Sciatic nerve (tissue), 2 donors: ENCODE measurements around the gene ZP1. TPM values are rescaled to one million over a fixed set of nuclear protein-coding genes. Genes with fewer than 3 reads are reported as not detected.

Source experiments
- ATAC-seq: fragments of 200-7000 bp; cut with Tn5 transposase; one replicate; pipeline ENCODE4 v1.9.1; 2020; ENCODE audit warnings: mild to moderate bottlenecking, moderate library complexity
- DNase-seq: peaks from one replicate; pipeline ENCODE4 v3.0.0-alpha.2; 2020; ENCODE audit warnings: low spot score
- intact Hi-C: fragments of 100-400 bp; cut with DNase I; formaldehyde crosslinking; loops from one replicate; pipeline ENCODE4 v1.14.2; 2022
- total RNA-seq: library from RNA; stranded (reverse); fragmentation: NEBNext Ultra II Directional; extraction: Animal tissue kit (Norgen Biotek cat#: 25700); gene quantifications from one replicate; pipeline ENCODE4 v1.2.1, GENCODE V29; 2021
- donor health status: DM: no; HTN: no; CAD: no.
- donor health status: DM: no; HTN: no; CAD: no.

Gene ZP1
- total RNA-seq, 1 donor from 2014 or later = 0.85 TPM

GRCh38 chr11:60857378-60858232 lies 9.7 kb upstream of the ZP1 start:
- intact Hi-C loops = no loop called here
- no peak for ATAC-seq
- DNase-seq = no peak

GRCh38 chr11:60858236-60858635 lies 9.1 kb upstream of the ZP1 start:
- DNase-seq = no peak
- intact Hi-C loops = no loop called here
- no peak for ATAC-seq

GRCh38 chr11:60858731-60859464 lies 8.4 kb upstream of the ZP1 start:
- peak; percentile 26 for DNase-seq
- intact Hi-C loops = no loop called here
- no peak for ATAC-seq

GRCh38 chr11:60859616-60860250 lies 7.6 kb upstream of the ZP1 start:
- ATAC-seq = peak; percentile 46
- intact Hi-C loops = no loop called here

GRCh38 chr11:60860943-60861342 lies 6.4 kb upstream of the ZP1 start:
- peak; percentile 14 for DNase-seq

More at GRCh38 chr11:60859616-60860250, 7.6 kb upstream of the ZP1 start:
- peak; percentile 43 for DNase-seq

DNA sequence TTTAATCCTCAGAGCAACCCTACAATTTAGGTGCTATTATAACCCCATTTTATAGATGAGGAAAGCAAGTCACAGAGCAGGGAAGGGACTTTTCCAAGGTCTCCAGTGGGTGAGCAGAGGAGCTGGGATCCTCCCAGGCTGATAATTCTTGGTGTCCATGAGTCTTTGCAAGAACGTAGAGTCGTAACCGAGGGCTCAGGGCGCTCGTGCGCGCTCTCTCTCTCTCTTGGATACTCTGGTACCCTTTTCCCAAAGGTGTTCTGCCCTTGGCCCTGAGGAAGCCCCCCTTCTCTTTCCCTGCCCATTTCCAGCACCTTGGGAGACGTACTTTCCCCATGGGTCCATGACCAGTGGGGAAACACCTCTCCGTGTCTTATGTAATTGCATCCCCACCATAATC lies 5.2 kb upstream of the ZP1 start:
- no peak for ATAC-seq
- intact Hi-C loops = no loop called here
- no peak for DNase-seq

More at GRCh38 chr11:60860943-60861342, 6.4 kb upstream of the ZP1 start:
- no peak for ATAC-seq
- intact Hi-C loops = no loop called here

GRCh38 chr11:60863550-60864521 lies 3.5 kb upstream of the ZP1 start:
- DNase-seq = peak; percentile 21

DNA sequence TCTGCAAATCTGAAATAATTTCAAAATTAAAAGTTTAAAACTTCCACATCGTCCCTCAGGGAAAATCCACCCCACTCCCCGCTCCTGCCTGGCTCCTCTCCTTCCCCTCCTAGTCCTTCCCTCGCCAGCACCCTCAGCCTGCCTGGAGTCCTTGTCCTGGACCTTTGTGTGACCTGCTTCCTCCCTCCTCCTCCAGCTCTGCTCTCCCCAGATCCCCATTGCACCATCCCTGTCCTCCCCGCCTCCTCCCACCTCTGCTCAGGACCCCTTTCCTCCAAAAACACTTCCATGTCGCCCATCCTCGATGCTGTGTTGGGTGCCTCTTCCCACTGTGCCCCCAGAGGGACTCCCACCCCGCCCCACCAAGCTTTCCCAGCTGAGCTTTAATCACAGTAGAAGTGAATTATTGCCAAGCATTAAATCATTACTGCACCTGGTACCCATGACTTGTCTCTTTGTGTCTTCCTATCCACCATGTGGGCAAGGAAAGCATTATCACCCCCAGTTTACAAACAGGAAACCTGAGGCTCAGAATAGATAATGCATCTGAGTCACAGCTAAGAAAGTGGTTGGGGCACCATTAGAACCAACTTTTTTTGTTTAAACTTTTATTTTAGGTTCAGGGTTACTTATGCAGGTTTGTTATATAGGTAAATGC lies 2.4 kb upstream of the ZP1 start:
- intact Hi-C loops = no loop called here
- peak; percentile 18 for DNase-seq
- ATAC-seq = no peak

More at GRCh38 chr11:60863550-60864521, 3.5 kb upstream of the ZP1 start:
- intact Hi-C loops = no loop called here
- no peak for ATAC-seq

DNA sequence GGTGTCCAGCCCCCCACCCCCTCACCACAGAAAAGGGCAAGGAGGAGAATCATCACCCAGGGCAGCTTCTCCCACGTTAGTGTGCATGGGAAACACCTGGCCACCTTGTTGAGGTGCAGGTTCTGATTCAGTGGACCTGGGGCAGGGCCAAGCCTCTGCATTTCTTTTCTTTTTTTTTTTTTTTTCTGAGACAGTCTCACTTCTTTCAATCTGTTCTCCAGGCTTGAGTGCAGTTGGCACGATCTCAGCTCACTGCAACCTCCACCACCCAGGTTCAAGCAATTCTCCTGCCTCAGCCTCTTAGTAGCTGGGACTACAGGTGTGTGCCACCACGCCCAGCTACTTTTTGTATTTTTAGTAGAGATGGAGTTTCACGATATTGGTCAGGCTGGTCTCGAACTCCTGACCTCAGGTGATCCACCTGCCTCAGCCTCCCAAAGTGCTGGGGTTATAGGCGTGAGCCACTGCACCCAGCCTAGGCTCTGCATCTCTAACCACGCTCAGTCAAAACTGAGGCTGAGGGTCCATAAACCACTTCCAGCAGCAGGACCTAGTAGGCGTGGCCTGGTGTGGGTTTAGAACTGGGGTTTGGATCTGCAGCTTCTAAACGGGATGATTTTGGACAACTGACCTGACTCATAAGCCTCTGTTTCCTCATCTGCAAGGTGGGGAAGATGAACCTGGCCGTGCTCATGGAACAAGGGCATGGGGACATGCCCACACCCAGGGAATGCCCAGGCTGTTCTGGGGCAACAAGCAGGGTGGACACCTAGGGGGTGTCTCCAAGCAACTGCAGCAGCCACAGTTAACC lies 734 bp downstream of the ZP1 start:
- intact Hi-C loops = no loop called here
- no peak for ATAC-seq
- peak; percentile 26 for DNase-seq

DNA sequence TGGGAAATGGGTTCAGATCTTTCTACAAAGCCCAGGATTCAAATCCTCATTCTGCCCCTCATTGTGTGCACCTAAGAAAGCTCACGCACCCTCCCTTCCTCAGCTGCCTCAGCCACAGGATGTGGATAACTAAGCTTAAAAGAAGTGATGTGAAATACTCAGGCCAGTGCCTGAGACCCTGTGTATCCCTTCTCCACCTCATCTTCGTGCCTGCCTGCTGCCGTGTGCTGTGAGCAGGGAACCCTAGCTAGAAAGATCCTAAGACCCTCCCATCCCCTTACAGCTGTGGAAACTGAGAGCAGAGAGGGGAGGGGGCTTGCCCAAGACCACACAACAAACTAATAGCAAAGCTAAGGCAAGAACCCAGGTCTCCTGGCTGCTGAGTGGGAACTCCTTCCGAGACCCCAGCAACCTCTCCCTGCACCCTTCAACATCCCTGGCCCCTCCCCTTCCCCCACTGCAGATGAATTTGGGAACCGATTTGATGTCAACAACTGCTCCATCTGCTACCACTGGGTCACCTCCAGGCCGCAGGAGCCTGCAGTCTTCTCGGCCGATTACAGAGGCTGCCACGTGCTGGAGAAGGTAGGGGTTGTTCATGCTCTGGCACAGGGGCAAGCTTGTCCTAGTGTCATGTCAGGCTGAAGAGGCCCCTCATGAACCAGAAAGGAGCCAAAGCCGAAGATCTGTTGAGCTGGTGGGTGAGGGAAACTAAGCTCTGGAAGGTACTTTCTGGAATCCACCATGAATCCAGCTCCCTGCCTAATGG lies 1.5 kb downstream of the ZP1 start:
- no peak for ATAC-seq
- DNase-seq = peak; percentile 39

GRCh38 chr11:60869451-60869825 lies 2.1 kb downstream of the ZP1 start:
- ATAC-seq (no peak), DNase-seq (peak; percentile 45)
- intact Hi-C loops = no loop called here

More for the DNA sequence above, 1.5 kb downstream of the ZP1 start:
- intact Hi-C loops = no loop called here

DNA sequence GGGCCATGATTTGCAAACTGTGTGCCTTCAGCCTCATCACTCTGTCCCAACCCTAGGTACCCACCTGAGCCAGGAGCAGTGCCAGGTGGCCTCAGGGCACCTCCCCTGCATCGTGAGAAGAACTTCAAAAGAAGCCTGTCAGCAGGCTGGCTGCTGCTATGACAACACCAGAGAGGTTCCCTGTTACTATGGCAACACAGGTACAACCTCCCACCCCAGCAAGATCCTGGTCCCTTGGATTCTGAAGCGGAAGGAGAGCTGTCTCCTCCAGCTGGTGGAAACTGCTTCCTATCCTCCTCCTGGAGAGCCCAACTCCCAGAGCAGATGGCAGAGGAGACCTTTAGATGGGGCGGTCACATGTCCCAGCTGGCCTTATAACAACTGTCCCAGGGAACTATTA lies 2.9 kb downstream of the ZP1 start:
- ATAC-seq (no peak), DNase-seq (peak; percentile 25)
- intact Hi-C loops = no loop called here

- ATAC-seq = no peak
- intact Hi-C loops = no loop called here
- DNase-seq = peak; percentile 25
These were observed 3.5 kb downstream of the ZP1 start for GRCh38 chr11:60870733-60871377.

GRCh38 chr11:60871378-60872061 lies 4.2 kb downstream of the ZP1 start:
- DNase-seq = peak; percentile 45
- intact Hi-C loops = no loop called here
- ATAC-seq = peak; percentile 29

DNA sequence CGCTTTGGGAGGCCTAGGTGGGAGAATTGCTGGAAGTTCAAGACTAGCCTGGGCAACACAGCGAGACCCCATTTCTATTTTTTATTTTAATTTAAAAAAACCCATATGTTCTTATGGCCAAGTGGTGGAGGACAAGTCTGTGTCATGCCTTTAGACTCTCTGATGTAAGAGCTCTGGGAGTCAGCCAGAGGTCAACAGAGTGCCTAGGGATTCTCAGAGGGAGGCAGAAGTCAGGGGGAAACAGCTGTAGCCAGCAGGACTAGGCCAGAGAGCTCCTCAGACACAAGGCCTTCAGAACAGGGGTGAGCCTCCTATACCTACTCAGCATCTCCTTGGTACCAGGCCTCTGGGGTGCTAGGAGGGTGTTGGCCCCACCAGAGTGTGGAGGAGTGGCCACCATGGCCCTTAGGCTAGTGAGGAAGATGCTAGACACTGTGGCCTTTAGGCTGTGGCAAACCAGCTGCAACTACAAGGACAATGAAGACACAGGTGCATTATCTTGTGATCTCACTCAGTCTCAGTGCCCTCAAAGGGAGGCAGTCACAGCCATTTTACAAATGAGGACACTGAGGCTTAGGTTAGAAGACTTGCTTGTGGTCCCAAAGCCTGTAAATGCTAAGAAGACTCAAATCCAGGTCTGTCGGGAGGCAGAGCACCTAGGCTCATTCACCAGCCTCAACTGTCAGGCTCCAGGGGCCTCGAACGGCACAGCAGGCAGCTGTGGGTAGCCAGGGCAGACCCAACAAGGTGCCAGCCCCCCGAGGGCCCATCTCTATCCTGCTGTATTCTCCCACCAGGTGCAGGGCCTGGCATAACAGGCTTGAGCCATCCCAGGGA lies 5.0 kb downstream of the ZP1 start:
- DNase-seq (no peak), ATAC-seq (peak; percentile 89)
- intact Hi-C loops = no loop called here
